ENCODE results near the gene MNS1.
"Not testable (repeated sequence)": the region's sequence is repeated elsewhere in the genome, so short reads cannot be mapped to it uniquely, and the experiment has no call there.

MNS1 gene

DNA sequence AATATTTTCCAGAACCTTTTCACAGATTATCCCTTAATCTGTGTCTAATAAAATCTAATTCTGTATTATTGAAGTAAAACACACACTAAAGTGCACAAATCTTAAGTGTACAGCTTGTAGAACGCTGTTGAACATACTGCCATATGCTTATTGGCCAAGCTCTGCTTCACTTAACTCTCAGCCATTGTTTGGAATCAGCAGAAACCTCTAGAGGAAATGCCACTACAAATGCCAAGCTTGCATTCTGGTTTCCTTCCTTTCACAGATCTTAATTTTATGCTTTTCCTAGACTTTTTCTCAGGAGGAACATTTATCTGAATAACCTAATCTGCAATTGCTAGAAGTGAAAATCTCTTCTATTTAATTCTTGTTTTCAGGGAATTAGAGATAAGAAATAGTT lies 10.1 kb downstream of the MNS1 start:
- DNase-seq (ENCODE audit: low spot score): no peak

DNA sequence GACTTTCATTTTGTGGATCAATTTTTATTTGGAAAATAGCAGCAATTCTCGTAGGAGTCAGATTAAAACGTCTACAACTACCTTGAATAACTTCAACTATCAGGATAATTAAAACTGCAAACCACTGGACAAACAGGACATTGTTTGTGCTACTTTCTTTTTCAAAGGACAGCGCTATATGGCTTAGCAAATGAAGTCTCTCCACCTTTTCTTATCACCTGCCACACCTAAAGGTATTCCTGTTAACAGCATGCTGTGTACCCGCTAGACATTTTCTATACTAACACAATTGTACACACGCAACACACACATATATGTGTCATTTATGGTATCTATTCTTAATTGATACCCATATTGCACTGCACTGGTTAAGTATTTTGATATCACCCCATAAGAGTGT lies 19.2 kb downstream of the MNS1 start:
- no peak for DNase-seq (ENCODE audit: low spot score)

- no peak for DNase-seq (ENCODE audit: low spot score)
Observed at GRCh38 chr15:56442354-56442753, 22.6 kb downstream of the MNS1 start.

DNA sequence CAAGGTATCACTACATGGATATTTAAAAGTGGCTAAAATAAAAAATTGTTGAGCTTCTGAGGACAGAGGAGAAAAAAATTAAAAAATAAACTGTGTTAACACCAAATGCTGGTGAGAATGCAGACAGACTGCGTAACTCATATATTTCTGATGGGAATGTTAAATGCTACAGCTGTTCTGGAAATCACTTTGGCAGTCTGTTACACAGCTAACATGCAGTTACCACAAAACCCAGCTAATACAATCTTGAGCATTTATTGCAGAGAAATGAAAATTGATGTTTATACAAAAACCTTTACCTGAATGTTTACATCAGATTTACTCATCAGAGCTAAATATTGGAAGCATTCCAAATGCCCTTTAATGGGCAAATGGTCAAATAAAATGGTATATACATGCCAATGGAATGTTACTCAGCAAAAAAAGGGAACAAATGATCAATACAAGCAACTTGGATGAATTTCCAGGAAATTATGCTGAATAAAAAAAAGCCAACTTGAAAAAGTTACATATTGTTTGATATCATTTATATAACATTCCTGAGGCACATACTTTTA lies 24.6 kb downstream of the MNS1 start:
- DNase-seq (ENCODE audit: low spot score): no peak

DNA sequence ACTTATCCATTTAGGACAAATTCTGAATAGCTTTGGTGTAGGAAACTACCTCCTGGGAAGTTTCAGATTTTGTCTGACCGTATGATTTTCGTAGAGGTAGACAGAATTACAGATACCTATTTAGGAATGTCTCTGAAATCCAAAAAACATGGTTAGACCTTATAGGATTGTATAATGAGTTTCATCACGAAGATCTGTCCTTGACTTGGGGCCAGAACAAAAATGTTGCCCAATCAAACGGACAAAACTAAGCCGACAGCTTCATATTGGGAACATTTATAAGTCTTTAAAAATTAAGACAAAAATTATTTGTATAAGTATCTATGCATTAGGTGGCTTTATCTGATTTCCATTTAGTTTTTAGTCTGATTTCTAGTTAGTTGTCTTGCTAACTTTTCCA lies 32.6 kb downstream of the MNS1 start:
- DNase-seq (ENCODE audit: low spot score): no peak

DNA sequence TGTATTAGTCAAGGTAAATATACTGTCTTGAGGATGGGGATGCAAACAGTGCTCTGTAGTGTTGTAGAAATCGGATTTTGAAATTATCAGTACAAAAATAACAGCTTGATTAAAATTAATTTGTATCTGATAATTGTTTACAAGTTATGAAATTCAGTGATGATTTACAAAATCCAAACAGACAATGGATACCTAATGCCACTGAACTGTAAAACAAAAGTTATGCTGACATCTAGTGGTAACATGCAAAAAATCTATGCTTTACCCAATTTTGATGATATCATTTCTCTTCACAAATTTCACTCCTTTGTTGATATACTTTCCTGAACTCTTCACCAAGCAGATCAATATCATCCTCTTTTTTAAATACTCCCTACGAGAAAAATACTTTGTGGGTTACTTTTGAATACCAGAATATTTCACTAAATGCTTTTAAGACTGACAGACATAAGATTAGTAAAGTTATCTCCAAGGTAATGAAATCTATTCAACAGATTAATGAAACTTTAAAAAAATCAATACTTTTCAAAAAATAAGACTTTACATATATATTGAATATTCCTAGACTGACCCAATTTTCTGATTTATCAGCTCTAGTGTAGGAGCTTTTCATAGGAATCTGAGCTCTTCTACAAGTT lies 36.0 kb downstream of the MNS1 start:
- DNase-seq (ENCODE audit: low spot score): peak; percentile 49

DNA sequence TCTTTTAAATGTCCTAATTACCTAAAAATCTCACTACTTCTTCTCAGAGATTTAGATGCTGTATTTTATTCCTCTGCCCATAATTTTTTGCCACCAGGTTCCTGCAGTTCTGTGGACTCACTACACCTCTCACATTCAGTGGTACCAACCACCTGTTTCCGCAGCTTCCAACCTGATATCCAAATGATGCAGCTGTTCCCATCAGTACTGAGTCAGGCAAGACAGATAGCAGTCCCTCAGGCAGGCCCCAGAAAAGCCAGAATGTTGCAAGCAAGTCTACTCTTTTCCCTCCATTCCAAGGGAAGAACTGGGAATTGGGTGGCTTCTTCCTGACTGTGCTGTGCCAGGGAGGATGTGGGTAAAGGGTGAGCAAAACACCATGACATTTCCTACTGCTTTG lies 39.0 kb downstream of the MNS1 start:
- DNase-seq (ENCODE audit: low spot score): no peak

GRCh38 chr15:56425276-56425675 lies 39.7 kb downstream of the MNS1 start:
- no peak for DNase-seq (ENCODE audit: low spot score)

- not testable (repeated sequence) for DNase-seq (ENCODE audit: low spot score)
Observed at GRCh38 chr15:56413114-56413733, 51.7 kb downstream of the MNS1 start.

DNA sequence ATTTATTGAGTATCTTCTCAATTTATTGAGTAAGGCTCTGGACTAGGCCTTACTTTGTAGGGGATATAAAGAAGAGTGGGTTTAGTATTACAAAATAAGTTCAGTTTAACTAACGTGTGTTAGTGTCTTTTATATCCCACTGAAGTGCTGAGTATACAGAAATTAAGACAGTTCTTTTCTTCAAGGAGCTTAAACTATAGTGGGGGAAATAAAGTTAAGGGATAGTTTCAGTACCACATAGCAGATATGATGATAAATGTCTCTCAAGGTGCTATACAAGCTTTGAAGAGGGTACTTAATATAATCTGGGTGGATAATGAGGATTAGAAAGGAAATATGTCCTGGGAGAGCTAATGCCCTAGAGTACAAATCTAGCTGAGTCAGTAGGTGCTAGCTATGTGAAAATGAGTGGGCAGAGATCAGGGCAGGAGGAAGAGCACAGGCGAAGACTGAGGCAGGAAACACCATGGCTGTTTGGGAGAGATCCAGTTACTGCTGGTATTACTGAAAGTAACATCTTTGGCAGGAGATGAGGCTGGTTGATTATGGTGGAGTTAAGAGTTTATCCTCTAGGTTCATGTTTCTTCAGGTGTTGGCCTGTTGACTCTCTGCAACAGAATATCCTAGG lies 53.7 kb downstream of the MNS1 start:
- no peak for DNase-seq (ENCODE audit: low spot score)

GRCh38 chr15:56410721-56411120 lies 54.2 kb downstream of the MNS1 start:
- no peak for DNase-seq (ENCODE audit: low spot score)

- DNase-seq (ENCODE audit: low spot score): not testable (repeated sequence)
Observed at GRCh38 chr15:56399209-56399608, 65.7 kb downstream of the MNS1 start.

DNA sequence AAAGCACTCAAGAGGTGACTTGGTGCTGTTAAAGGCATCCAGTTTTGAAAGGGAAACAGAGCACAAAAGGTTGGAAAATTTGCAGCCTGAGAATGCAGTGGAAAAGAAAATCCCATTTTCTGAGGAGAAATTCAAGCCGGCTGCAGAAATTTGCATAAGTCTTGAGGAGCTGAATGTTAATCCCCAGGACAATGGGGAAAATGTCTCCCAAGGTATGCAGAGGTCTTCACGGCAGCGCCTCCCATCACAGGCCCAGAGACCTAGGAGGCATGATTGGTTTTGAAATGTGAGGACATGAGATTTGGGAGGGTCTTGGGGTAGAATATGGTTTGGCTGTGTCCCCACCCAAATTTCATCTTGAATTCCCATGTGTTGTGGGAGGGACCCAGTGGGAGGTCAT lies 67.6 kb downstream of the MNS1 start:
- not testable (repeated sequence) for DNase-seq (ENCODE audit: low spot score)

DNA sequence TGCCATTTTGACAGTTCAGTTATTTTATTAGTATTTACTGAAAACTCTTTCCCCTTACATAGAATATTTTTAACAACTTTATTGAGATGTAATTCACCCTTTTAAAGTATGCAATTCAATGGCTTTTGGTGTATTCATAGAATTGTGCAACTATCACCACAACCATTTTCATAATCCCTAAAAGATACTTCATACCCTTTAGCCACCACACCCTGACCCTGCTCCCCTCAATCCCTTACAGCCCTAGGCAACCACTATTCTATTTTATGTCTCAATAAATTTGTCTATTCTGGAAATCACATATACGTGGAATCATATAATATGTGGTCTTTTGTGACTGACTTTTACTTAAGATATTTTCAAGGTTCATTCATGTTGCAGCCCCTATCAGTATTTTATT lies 70.0 kb downstream of the MNS1 start:
- no peak for DNase-seq (ENCODE audit: low spot score)

DNA sequence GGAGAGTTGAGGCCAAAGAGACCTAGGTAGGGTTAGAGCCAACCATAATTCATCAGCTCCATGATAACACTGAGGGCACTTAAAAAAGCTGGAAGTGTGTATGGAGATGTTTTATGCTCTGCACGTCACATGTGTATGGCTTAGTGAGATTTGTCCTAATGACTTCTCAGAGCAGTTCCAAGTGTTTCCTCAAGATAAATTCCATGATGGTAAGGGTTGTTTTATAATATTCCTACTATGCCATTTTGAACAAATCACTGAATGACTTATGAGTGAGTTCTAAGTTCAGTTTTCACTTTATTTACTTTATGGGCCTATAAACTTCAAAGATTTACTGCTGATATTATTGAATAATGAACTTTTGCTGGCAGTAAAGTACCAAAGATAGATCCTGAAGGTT lies 71.7 kb downstream of the MNS1 start:
- DNase-seq (ENCODE audit: low spot score): no peak

GRCh38 chr15:56390739-56391267 lies 74.1 kb downstream of the MNS1 start:
- DNase-seq (ENCODE audit: low spot score): no peak

DNA sequence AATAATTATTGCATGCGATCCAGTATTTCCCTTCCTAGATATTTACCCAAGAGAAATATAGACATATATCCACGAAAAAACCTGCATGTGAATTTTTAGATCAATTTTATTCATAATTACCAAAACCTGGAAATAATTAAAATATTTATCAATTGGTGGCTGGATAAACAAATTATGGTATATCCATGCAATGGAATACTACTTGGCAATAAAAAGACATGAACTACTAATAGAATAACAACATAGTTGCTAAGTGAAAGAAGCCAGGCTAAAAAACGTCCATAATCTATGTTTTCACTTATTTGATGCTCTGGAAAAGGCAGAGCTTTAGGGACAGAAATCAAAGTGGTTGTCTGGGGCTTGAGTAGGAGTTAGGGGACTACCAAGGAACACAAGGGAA lies 79.0 kb downstream of the MNS1 start:
- no peak for DNase-seq (ENCODE audit: low spot score)

- DNase-seq (ENCODE audit: low spot score): no peak
Observed at GRCh38 chr15:56383010-56383409, 81.9 kb downstream of the MNS1 start.
